CD4-positive, alpha-beta T cell (primary cell): ENCODE measurements around the gene DUSP9. TPM values are rescaled to one million over a fixed set of nuclear protein-coding genes. Genes with fewer than 3 reads are reported as not detected.

Experiments used
- ATAC-seq: fragments of 200-7000 bp; cut with Tn5 transposase; one replicate; pipeline ENCODE4 v1.10.0; 2022; ENCODE audit warnings: mild to moderate bottlenecking; ENCODE audit not compliant: poor library complexity
- CTCF ChIA-PET: fragments of 350-600 bp; sonication (Branson Sonifier 250); formaldehyde crosslinking; loops from one replicate; lab custom pipeline; 2021; ENCODE audit warnings: antibody characterized with exemption, inconsistent platforms; lab: Charles Lee
- POLR2A ChIA-PET: fragments of 350-600 bp; sonication (Branson Sonifier 250); formaldehyde crosslinking; loops from one replicate; lab custom pipeline; 2021; ENCODE audit warnings: antibody characterized with exemption, inconsistent platforms; lab: Charles Lee
- DNase-seq, 14 experiments: peaks; one replicate each; pipeline ENCODE4 v3.0.0-alpha.2; 2013 to 2020; ENCODE audit warnings: mixed read lengths in 2 of 14
- H3K27ac ChIP-seq, 2 donors: one replicate each; pipeline versions ENCODE4 v1.5.1 to v1.7.0; 2013; ENCODE audit warnings: low read length in 2 of 2, low read depth in 1 of 2, mild to moderate bottlenecking in 1 of 2
- H3K27me3 ChIP-seq, 2 experiments: 1 replicate in 1 of 2; 2 replicates in 1 of 2; pipeline versions ENCODE4 v1.6.1 to v1.7.0; 2013; ENCODE audit warnings: low read length in 2 of 2, control low read depth in 1 of 2, mild to moderate bottlenecking in 1 of 2, moderate library complexity in 1 of 2; ENCODE audit not compliant: insufficient read depth in 2 of 2, control insufficient read depth in 1 of 2
- H3K36me3 ChIP-seq: one replicate; pipeline ENCODE4 v1.6.1; 2013; ENCODE audit warnings: low read length, control low read depth; ENCODE audit not compliant: insufficient read depth
- H3K4me1 ChIP-seq: one replicate; pipeline ENCODE4 v1.6.1; 2013; ENCODE audit warnings: low read length, control low read depth; ENCODE audit not compliant: insufficient read depth
- H3K4me3 ChIP-seq: one replicate; pipeline ENCODE4 v1.5.1; 2013; ENCODE audit warnings: mild to moderate bottlenecking, low read length, moderate library complexity
- H3K9me3 ChIP-seq, 2 experiments: 1 replicate in 1 of 2; 2 replicates in 1 of 2; pipeline versions ENCODE4 v1.6.1 to v1.7.0; 2013; ENCODE audit warnings: low read length in 2 of 2, mild to moderate bottlenecking in 2 of 2, control low read depth in 1 of 2, moderate library complexity in 1 of 2; ENCODE audit not compliant: control insufficient read depth in 1 of 2, insufficient read depth in 1 of 2
- H3K27ac Mint-ChIP-seq: one replicate; pipeline ENCODE4 v1.8.0; 2020; ENCODE audit warnings: mixed read lengths
- H3K27me3 Mint-ChIP-seq: one replicate; pipeline ENCODE4 v1.8.0; 2021; ENCODE audit warnings: mixed read lengths
- H3K36me3 Mint-ChIP-seq: one replicate; pipeline ENCODE4 v1.8.0; 2021; ENCODE audit warnings: low read depth, mixed read lengths
- H3K4me1 Mint-ChIP-seq: one replicate; pipeline ENCODE4 v1.8.0; 2021; ENCODE audit warnings: low read depth, mixed read lengths
- H3K4me3 Mint-ChIP-seq: one replicate; pipeline ENCODE4 v1.8.0; 2020; ENCODE audit warnings: mild to moderate bottlenecking, mixed read lengths
- H3K9me3 Mint-ChIP-seq: one replicate; pipeline ENCODE4 v1.8.0; 2020; ENCODE audit warnings: mixed read lengths
- CTCF ChIP-seq: fragments of 200-600 bp; IDR thresholded peaks from one replicate; pipeline ENCODE4 v1.8.0; 2022; ENCODE audit warnings: antibody characterized with exemption, mild to moderate bottlenecking
- intact Hi-C, 2 experiments: fragments of 100-400 bp; cut with DNase I in 1 of 2; cut with micrococcal nuclease in 1 of 2; formaldehyde crosslinking; loops; one replicate each; pipeline versions ENCODE4 v1.15.1 to v1.9.0; 2023 to 2025; cut with DNase I, micrococcal nuclease
- total RNA-seq, 174 experiments: library from RNA in 2 of 174; stranded (reverse) in 2 of 174; gene quantifications; one replicate each; pipeline ENCODE4 v1.2.3 and lab custom pipeline; 2021 to 2026

The DUSP9 gene
- total RNA-seq, 2 experiments from 2014 or later: not detected

GRCh38 chrX:153609917-153610835 is 36.8 kb upstream of the DUSP9 start:
- ChIA-PET POLR2A (interaction anchor here (0.7 to 1.6 kb wide), 5 partner anchors 11 to 668 kb away, joined by 3 to 6 read pairs (median 3); partner anchors contain the start of genes CCNQ and DUSP9), CTCF (interaction anchor here (1.1 to 2.2 kb wide), 5 partner anchors 10 to 668 kb away, joined by 3 to 11 read pairs (median 4); partner anchors contain the start of gene CCNQ)
- Histone ChIP-seq H3K27me3 (no peaks in the 10 kb centered on the region), H3K4me3 (peak overlapping the region; percentile 61), H3K4me1 (peaks cover 18% of the 10 kb centered on the region), H3K36me3 (no peaks in the 10 kb centered on the region), H3K9me3 (peaks cover 0 to 4% of the 10 kb centered on the region in 2 experiments), H3K27ac (peak overlapping the region in 1 of 2 donors; percentile 22)
- Mint-ChIP-seq H3K27ac (peak overlapping the region; percentile 71), H3K4me1 (peaks cover 9% of the 10 kb centered on the region), H3K4me3 (peak overlapping the region; percentile 91), H3K27me3 (no peaks in the 10 kb centered on the region), H3K36me3 (no peaks in the 10 kb centered on the region), H3K9me3 (no peaks in the 10 kb centered on the region)
- TF ChIP-seq CTCF: peak; percentile 64
- peak; percentile 69 to 88 (median 72) for DNase-seq
- peak; percentile 85 for ATAC-seq
- intact Hi-C loops: loop anchor here (2.0 to 5.0 kb wide), 5 partner anchors 37 to 58 kb away; partner anchors contain the start of gene DUSP9 (in 1 of the 2)

- no peaks in the 10 kb centered on the region for H3K27me3 ChIP-seq
- ChIA-PET POLR2A (no interaction called here), CTCF (interaction anchor here (2.2 kb wide), 1 partner anchor 11 kb away, joined by 11 read pairs; the partner anchor contains the start of gene CCNQ)
- DNase-seq: no peak
- H3K36me3 ChIP-seq: no peaks in the 10 kb centered on the region
- Mint-ChIP-seq H3K36me3 (no peaks in the 10 kb centered on the region), H3K27me3 (no peaks in the 10 kb centered on the region), H3K4me1 (peaks cover 13% of the 10 kb centered on the region), H3K4me3 (peak overlapping the region; percentile 91), H3K27ac (no peak overlapping the region), H3K9me3 (no peaks in the 10 kb centered on the region)
- intact Hi-C loops: loop anchor here (2.0 to 5.0 kb wide), 4 partner anchors 36 to 52 kb away; partner anchors contain the start of gene DUSP9 (in 1 of the 2)
- TF ChIP-seq CTCF: no peak
- H3K4me1 ChIP-seq: peaks cover 18% of the 10 kb centered on the region
- H3K27ac ChIP-seq: peak overlapping the region in 1 of 2 donors; percentile 22
- no peak for ATAC-seq
- H3K9me3 ChIP-seq: peaks cover 0 to 4% of the 10 kb centered on the region in 2 experiments
- peak overlapping the region; percentile 61 for H3K4me3 ChIP-seq
These were observed 36.2 kb upstream of the DUSP9 start for GRCh38 chrX:153610836-153611213.

- CTCF ChIA-PET: interaction anchor here (2.2 kb wide), 1 partner anchor 12 kb away, joined by 11 read pairs; the partner anchor contains the start of gene CCNQ
- Histone ChIP-seq H3K4me1 (peaks cover 18% of the 10 kb centered on the region), H3K4me3 (no peak overlapping the region), H3K27me3 (no peaks in the 10 kb centered on the region), H3K27ac (no peak overlapping the region), H3K9me3 (peaks cover 0 to 4% of the 10 kb centered on the region in 2 experiments), H3K36me3 (no peaks in the 10 kb centered on the region)
- peaks cover 13% of the 10 kb centered on the region for H3K4me1 Mint-ChIP-seq
- POLR2A ChIA-PET: no interaction called here
- H3K27ac Mint-ChIP-seq: no peak overlapping the region
- H3K27me3 Mint-ChIP-seq: no peaks in the 10 kb centered on the region
- H3K9me3 Mint-ChIP-seq: no peaks in the 10 kb centered on the region
- ATAC-seq (no peak), DNase-seq (no peak)
- H3K36me3 Mint-ChIP-seq: no peaks in the 10 kb centered on the region
- H3K4me3 Mint-ChIP-seq: peak overlapping the region; percentile 56
- no peak for TF ChIP-seq CTCF
- intact Hi-C loops: loop anchor here (2.0 to 5.0 kb wide), 4 partner anchors 36 to 51 kb away; partner anchors contain the start of gene DUSP9 (in 1 of the 2)
These were observed 35.5 kb upstream of the DUSP9 start for GRCh38 chrX:153611298-153612095.
